NCI-H446 (cell line): Measurements from ENCODE around the gene ITIH1.
"Not testable (repeated sequence)": the region's sequence is repeated elsewhere in the genome, so short reads cannot be mapped to it uniquely, and the experiment has no call there.

ENCODE experiments used
- DNase-seq, 2 experiments: peaks; one replicate each; lab custom pipeline; 2025; lab: John Stamatoyannopoulos, UW

Gene ITIH1

GRCh38 chr3:52777127-52777958, at the start of gene ITIH1:
ITIH1 (plus strand) TSS chr3:52777599; CDS start chr3:52777616, 17 bp downstream.
- DNase-seq: no peak

DNA sequence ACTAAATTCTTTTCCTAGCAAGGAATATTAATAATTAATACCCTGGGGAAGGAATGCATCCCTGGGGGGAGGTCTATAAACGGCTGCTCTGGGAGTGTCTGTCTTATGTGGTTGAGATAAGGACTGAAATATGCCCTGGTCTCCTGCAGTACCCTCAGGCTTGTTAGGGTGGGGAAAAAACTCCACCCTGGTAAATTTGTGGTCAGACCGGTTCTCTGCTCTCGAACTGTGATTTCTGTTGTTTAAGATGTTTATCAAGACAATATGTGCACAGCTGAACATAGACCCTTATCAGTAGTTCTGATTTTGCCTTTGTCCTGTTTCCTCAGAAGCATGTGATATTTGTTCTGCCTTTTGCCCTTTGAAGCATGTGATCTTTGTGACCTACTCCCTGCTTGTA, 48.6 kb upstream of the ITIH1 start:
- not testable (repeated sequence) for DNase-seq

- no peak for DNase-seq
Observed at GRCh38 chr3:52730681-52731080, 46.7 kb upstream of the ITIH1 start.

- DNase-seq: no peak
Observed at GRCh38 chr3:52731590-52731989, 45.8 kb upstream of the ITIH1 start.

GRCh38 chr3:52733256-52733891, 44.0 kb upstream of the ITIH1 start:
- no peak for DNase-seq

GRCh38 chr3:52739730-52740129, 37.7 kb upstream of the ITIH1 start:
- DNase-seq: no peak

DNA sequence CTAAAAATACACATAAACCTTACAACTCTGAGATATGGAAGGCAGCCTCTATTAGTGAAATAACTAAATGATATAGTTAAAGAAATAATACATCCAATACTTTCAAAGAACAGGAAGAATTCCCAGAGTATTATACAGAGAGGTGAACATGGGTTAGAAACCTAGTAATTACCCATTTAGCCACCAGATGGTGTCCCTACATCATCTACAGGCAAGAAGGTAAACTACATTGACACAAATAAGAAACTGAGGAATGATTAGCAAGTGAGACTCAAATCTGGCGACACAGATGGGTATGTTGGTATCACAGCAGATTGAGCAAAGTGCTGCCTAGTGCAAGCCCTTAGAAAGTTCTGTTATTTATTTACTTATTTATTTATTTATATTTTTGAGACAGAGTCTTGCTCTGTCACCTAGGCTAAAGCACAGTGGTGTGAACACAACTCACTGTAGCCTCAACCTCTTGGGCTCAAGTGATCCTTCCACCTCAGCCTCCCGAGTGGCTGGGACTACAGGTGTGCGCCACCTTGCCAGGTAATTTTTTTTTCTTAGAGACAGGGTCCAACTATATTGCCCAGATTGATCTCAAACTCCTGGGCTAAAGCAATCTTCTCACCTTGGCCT, 34.9 kb upstream of the ITIH1 start:
- peak in 1 of 2 experiments; percentile 2 for DNase-seq

GRCh38 chr3:52743152-52743551, 34.2 kb upstream of the ITIH1 start:
- no peak for DNase-seq

GRCh38 chr3:52743721-52744120, 33.7 kb upstream of the ITIH1 start:
- no peak for DNase-seq

DNA sequence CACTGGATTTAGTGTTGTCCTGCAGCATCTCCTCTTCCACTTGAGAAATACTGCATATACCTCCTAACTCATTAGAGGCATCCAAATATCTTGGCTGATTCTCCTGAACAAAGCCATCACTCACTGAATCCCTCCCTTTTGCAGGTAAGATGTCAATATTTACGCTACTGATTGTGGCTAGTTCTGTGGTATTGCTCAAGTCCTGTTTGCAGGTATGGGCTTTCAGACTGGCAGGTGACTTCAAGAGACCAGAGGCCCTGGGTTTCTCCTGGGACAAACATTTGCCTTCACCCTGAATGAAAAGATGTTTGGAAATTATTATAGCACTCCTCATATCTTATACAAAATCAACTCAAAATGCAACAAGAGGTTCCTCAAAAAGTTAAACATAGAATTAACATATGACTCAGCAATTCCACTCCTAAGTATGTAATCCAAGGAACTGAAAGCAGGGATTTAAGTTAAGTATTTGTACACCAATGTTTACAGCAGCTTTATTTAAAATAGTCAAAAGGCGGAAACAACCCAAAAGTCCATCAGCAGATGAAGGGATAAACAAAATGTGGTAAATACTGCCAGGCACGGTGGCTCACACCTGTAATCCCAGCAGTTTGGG, 25.2 kb upstream of the ITIH1 start:
- DNase-seq: no peak

GRCh38 chr3:52754373-52754772, 23.0 kb upstream of the ITIH1 start:
- DNase-seq: no peak

DNA sequence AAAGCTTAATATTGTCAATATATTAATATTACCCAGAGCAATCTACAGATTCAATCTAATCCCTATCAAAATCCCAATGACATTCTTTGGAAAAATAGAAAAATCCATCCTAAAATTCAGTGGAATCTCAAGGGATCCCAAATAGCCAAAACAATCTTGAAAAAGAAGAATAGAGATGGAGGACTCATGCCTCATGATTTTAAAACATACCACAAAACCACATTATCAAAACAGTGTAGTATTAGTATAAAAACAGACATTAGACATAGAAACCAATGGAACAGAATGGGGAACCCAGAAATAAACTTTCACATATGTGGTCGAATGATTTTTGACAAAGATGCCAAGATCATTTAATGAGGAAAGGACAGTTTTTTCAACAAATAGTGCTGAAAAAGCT, 21.3 kb upstream of the ITIH1 start:
- DNase-seq: no peak

GRCh38 chr3:52763466-52763865, 13.9 kb upstream of the ITIH1 start:
- no peak for DNase-seq

- no peak for DNase-seq
Observed at GRCh38 chr3:52769786-52770455, 7.5 kb upstream of the ITIH1 start.

GRCh38 chr3:52770496-52771333, 6.7 kb upstream of the ITIH1 start, which contains the start of gene NEK4:
NEK4 (minus strand) TSS chr3:52770940; CDS start chr3:52770746, 194 bp downstream.
- DNase-seq: peak; percentile 49 to 89

GRCh38 chr3:52771334-52771681, 6.1 kb upstream of the ITIH1 start:
- DNase-seq: no peak

DNA sequence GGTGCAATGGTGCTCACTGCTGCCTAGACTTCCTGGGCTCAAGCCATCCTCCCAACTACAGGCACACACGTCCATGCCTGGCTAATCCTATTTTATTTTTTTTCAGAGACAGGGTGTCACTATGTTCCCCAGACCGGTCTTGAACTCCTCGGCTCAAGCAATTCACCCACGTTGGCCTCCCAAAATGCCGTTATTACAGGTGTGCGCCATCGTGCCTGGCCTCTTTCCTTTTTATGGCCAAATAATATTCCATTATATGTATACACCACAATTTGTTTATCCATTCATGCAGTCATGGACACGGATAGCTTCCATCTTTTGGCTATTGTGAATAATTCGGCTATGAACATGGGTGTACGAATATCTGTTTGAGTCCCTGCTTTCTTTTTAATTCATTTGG, 5.7 kb upstream of the ITIH1 start:
- DNase-seq: no peak

GRCh38 chr3:52773361-52774065, 3.9 kb upstream of the ITIH1 start:
- DNase-seq: no peak

DNA sequence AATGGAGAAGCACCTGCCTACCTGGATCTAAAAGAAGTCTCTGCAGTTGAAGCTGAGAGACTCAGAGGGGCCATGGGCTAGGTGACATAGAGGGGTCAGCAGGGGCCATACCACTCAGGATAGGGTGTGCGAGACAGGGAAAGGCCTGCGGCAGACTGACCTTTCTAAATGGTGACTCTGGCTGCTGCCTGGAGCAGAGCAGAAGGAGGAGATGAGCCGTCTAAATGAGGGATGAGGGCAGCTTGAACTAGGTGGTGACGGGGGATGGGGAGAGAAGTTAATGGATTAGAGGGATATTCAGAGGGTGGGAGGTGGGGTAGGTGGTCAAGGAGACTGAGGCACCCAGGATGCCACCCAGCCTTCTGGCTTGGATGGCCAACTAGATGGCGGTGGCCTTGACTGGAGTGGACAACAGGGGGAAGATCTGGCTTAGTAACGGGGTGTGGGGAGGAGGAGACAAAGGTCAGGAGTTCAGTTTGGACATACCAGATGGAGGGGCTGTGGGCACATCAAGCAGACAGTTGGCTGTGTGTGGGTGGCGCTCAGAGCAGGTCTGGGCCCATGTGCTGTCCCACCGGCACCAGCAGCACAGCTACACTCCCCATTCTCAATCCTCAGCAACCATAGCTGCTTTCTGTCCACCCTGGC, 3.2 kb upstream of the ITIH1 start:
- no peak for DNase-seq
